Heart left ventricle (tissue), 16 donors: ENCODE results near the gene KCP. TPM values are rescaled to one million over a fixed set of nuclear protein-coding genes. Genes with fewer than 3 reads are reported as not detected.
A peak's percentile ranks its signal among the peaks of the same experiment; 100 is the strongest.

Experiments
- ATAC-seq, 4 donors: fragments of 200-7000 bp; cut with Tn5 transposase; one replicate each; pipeline ENCODE4 v1.9.1; 2020 to 2022; ENCODE audit warnings: moderate library complexity in 4 of 4, mild to moderate bottlenecking in 3 of 4, moderate number of reproducible peaks in 1 of 4
- DNase-seq, 5 donors: peaks; one replicate each; pipeline ENCODE4 v3.0.0-alpha.2; 2020
- H3K27ac ChIP-seq, 12 donors: fragments of 200-600 bp; sonication (generic) in 4 of 12; one replicate each; pipeline versions ENCODE4 v1.5.0 to v1.8.0; 2016 to 2022; ENCODE audit warnings: mild to moderate bottlenecking in 2 of 12
- H3K27me3 ChIP-seq, 9 donors: fragments of 200-600 bp; sonication (generic) in 2 of 9; one replicate each; pipeline versions ENCODE4 v1.5.1 to v1.8.0; 2016 to 2022; ENCODE audit warnings: mild to moderate bottlenecking in 3 of 9
- H3K36me3 ChIP-seq, 9 donors: fragments of 200-600 bp; sonication (generic) in 2 of 9; one replicate each; pipeline versions ENCODE4 v1.5.0 to v1.8.0; 2018 to 2022; ENCODE audit warnings: mild to moderate bottlenecking in 2 of 9
- H3K4me1 ChIP-seq, 12 donors: fragments of 200-600 bp; sonication (generic) in 4 of 12; one replicate each; pipeline versions ENCODE4 v1.5.0 to v1.8.0; 2016 to 2022; ENCODE audit warnings: mild to moderate bottlenecking in 3 of 12
- H3K4me3 ChIP-seq, 12 donors: fragments of 200-600 bp; sonication (generic) in 4 of 12; one replicate each; pipeline versions ENCODE4 v1.5.0 to v1.8.0; 2017 to 2022; ENCODE audit warnings: mild to moderate bottlenecking in 9 of 12, moderate library complexity in 4 of 12
- H3K9me3 ChIP-seq, 12 donors: fragments of 200-600 bp; sonication (generic) in 4 of 12; one replicate each; pipeline versions ENCODE4 v1.5.0 to v1.8.0; 2016 to 2022; ENCODE audit warnings: mild to moderate bottlenecking in 1 of 12
- POLR2A ChIP-seq, 2 donors: fragments of 450-650 bp; IDR thresholded peaks; one replicate each; pipeline ENCODE4 v1.6.1; 2017; ENCODE audit warnings: antibody characterized with exemption in 2 of 2, mild to moderate bottlenecking in 2 of 2, moderate library complexity in 2 of 2
- WGBS, 4 donors: extraction: QIAGEN DNeasy Blood & Tissue Kit in 2 of 4; methylation state at CpG; one replicate each; pipeline versions ENCODE4 v1.1.5 to v1.1.7; 2013 to 2018; 5-methylcytosine and 5-hydroxymethylcytosine counted together
- intact Hi-C, 10 donors: fragments of 100-400 bp; cut with DNase I; formaldehyde crosslinking; loops; one replicate each; pipeline versions ENCODE4 v1.11.1 to v1.14.2; 2022
- polyA plus RNA-seq, 2 donors: library from polyadenylated mRNA; stranded (reverse); fragments of 200-250 nt; gene quantifications; one replicate each; pipeline ENCODE4 v1.2.3, GENCODE V29; 2013
- total RNA-seq, 9 donors: library from RNA; depleted of rRNA in 2 of 9; stranded (reverse); fragments of >200 nt in 2 of 9; fragmentation: NEBNext Ultra II Directional in 3 of 9; extraction: Animal tissue kit (Norgen Biotek cat#: 25700) in 3 of 9; gene quantifications; one replicate each; pipeline versions ENCODE4 v1.1.0 to v1.2.4, GENCODE V29; 2016 to 2023
- TF ChIP-seq, protein P1 (sequence below), 12 donors: fragments of 200-600 bp; sonication (generic) in 4 of 12; IDR thresholded peaks; one replicate each; pipeline versions ENCODE4 v1.5.0 to v1.8.0; 2018 to 2022; ENCODE audit warnings: antibody characterized with exemption in 12 of 12, mild to moderate bottlenecking in 5 of 12
- donor health status: ischemic (EF 13 %, LVEDD 7.1; RV severe dilation, severe dysfunction).
- donor health status: healthy with polysubstance abuse.
- donor health status: DM: no; HTN: yes; CAD: no.
- donor health status: DM: no; HTN: no; CAD: no.
- donor health status: ischemic (EF 25% LVEDD 6.9; RV normal size, moderate dysfunction).
- donor health status: ischemic (EF 25% LVEDD 5.7; RV mildly dilated, moderate dysfunction).
- donor health status: healthy.
- donor health status: DM: yes; HTN: yes; CAD: no.
- donor health status: ischemic (EF 35%, LVEDD 5.7; RV mildly dilated, moderate dysfunction).
- donor health status: nonischemic (EF 11% LVEDD 7.7; RV severe dilation, severe dysfunction).
- donor health status: DM: yes; HTN: yes; CAD: no.
- donor health status: PGD.
- donor health status: ischemic (EF 29% LVEDD 5.4; RV normal size, mild dysfunction).
- donor health status: nonischemic (EF 23%, LVEDD 6.1; RV moderate dilation, normal function).

The KCP gene
- total and polyA plus RNA-seq, 11 donors: 0.14 to 1.3 (median 0.29) TPM; not detected in 1

DNA sequence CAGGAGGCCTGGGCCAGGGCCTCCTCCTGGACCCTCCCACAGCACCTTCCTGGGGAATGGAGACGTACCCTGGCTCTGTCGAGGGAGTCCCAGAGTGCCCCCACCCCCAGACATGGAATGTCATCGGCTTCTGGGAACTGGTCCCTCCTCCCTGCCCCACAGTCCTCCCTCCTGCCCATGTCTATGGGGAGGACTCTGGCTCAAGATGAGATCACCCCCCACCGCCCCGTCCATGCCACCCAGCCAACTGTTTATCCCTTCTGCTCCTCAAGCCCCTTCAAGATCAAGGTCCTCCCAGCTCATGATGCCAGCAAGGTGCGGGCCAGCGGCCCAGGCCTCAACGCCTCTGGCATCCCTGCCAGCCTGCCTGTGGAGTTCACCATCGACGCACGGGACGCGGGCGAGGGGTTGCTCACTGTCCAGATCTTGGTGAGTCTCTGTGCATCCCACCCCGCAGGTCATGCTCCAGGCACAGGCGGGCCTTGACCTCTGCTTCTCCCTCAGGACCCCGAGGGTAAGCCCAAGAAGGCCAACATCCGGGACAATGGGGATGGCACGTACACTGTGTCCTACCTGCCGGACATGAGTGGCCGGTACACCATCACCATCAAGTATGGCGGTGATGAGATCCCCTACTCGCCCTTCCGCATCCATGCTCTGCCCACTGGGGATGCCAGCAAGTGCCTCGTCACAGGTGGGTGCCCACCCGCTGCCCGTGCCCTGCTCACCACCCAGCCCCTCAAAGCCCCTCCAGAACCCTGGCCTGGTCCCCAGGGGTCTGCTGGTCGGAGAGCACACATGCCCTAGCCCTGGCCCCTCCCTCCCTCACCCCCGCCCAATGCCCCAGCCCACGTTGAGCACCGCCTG lies 62.0 kb downstream of the KCP start:
- Histone ChIP-seq H3K27ac (no peak overlapping the region), H3K4me1 (peaks cover 0 to 4% (median 0%) of the 10 kb centered on the region in 12 donors), H3K27me3 (no peaks in the 10 kb centered on the region), H3K4me3 (no peak overlapping the region), H3K36me3 (peaks cover 4 to 100% (median 97%) of the 10 kb centered on the region in 9 donors), H3K9me3 (no peaks in the 10 kb centered on the region)
- WGBS, 4 donors: 83 to 90% (median 85%) methylated on average over 28 to 31 of the region's 31 CpGs
- intact Hi-C loops: no loop called here
- ATAC-seq: peak in 2 of 4 donors; percentile 1
- DNase-seq: no peak
- TF ChIP-seq, protein P1, sequence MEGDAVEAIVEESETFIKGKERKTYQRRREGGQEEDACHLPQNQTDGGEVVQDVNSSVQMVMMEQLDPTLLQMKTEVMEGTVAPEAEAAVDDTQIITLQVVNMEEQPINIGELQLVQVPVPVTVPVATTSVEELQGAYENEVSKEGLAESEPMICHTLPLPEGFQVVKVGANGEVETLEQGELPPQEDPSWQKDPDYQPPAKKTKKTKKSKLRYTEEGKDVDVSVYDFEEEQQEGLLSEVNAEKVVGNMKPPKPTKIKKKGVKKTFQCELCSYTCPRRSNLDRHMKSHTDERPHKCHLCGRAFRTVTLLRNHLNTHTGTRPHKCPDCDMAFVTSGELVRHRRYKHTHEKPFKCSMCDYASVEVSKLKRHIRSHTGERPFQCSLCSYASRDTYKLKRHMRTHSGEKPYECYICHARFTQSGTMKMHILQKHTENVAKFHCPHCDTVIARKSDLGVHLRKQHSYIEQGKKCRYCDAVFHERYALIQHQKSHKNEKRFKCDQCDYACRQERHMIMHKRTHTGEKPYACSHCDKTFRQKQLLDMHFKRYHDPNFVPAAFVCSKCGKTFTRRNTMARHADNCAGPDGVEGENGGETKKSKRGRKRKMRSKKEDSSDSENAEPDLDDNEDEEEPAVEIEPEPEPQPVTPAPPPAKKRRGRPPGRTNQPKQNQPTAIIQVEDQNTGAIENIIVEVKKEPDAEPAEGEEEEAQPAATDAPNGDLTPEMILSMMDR (IDR thresholded peaks at IDR 0.05): no peak
- no peak for TF ChIP-seq POLR2A (IDR thresholded peaks at IDR 0.05)

DNA sequence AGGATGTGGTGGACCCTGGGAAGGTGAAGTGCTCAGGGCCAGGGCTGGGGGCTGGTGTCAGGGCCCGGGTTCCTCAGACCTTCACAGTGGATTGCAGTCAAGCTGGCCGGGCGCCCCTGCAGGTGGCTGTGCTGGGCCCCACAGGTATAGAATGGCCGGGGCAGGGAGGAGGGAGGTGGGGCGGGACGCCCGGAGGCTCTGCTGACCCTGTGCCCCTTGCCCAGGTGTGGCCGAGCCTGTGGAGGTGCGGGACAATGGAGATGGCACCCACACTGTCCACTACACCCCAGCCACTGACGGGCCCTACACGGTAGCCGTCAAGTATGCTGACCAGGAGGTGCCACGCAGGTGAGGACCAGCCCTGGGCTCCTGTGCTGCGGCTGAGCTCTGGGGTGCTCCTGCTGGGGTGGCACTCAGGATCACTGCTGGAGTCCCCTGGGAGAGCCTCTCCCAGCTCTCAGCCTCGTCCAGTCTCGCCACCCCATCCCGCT lies 62.7 kb downstream of the KCP start:
- DNase-seq: peak in 1 of 5 donors; percentile 59
- TF ChIP-seq, protein P1 (IDR thresholded peaks at IDR 0.05): no peak
- TF ChIP-seq POLR2A (IDR thresholded peaks at IDR 0.05): no peak
- no peak overlapping the region for H3K27ac ChIP-seq

DNA sequence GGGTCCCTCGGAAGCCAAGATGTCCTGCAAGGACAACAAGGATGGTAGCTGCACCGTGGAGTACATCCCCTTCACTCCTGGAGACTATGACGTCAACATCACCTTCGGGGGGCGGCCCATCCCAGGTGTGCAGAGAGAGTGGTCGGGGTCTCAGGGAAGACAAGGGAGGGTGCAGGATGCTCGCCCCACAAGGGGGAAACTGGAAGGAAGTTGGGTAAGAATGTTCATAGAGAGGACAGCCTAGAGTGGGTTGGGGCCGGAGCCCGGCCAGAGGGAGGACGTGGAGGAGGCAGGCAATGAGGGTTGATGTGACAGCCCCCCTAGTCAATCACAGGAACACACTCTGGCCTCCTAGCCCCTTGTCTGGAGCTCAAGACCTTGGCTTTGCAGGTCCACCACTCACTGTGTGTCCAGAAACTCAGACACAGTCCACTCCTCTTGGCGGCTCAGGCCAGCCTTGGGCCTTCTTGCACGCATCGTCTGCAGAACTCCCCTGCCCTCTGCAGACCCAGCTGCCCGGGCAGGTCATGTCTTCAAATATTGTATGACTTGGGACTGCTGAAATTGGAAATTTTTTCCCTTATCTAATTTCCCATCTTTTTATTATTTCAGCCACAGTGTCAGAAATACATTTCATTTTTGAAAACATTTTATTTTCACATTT lies 63.6 kb downstream of the KCP start:
- DNase-seq: no peak
- ATAC-seq: no peak
- H3K27ac ChIP-seq: peak overlapping the region in 1 of 12 donors; percentile 47

More for the DNA sequence above, 62.7 kb downstream of the KCP start:
- peaks cover 0 to 4% (median 0%) of the 10 kb centered on the region in 12 donors for H3K4me1 ChIP-seq
- H3K36me3 ChIP-seq: peaks cover 4 to 100% (median 97%) of the 10 kb centered on the region in 9 donors
- peak in 1 of 4 donors; percentile 3 for ATAC-seq
- 88 to 94% (median 91%) methylated on average over 8 to 17 of the region's 17 CpGs for WGBS, 4 donors
- H3K9me3 ChIP-seq: no peaks in the 10 kb centered on the region
- H3K27me3 ChIP-seq: no peaks in the 10 kb centered on the region
- no peak overlapping the region for H3K4me3 ChIP-seq
- intact Hi-C loops: no loop called here

More for the DNA sequence above, 63.6 kb downstream of the KCP start:
- intact Hi-C loops: no loop called here
- TF ChIP-seq, protein P1 (IDR thresholded peaks at IDR 0.05): no peak
- TF ChIP-seq POLR2A (IDR thresholded peaks at IDR 0.05): no peak
- Histone ChIP-seq H3K36me3 (peaks cover 2 to 100% (median 97%) of the 10 kb centered on the region in 9 donors), H3K9me3 (no peaks in the 10 kb centered on the region), H3K4me1 (peaks cover 0 to 4% (median 0%) of the 10 kb centered on the region in 12 donors), H3K27me3 (no peaks in the 10 kb centered on the region), H3K4me3 (no peak overlapping the region)
- 80 to 88% (median 82%) methylated on average over 14 of the region's 14 CpGs for WGBS, 4 donors
